Esophagus squamous epithelium (tissue), 5 donors: Measurements from ENCODE around the gene APOC1. TPM values are rescaled to one million over a fixed set of nuclear protein-coding genes. Genes with fewer than 3 reads are reported as not detected.

ENCODE experiments used
- DNase-seq: peaks from one replicate; lab custom pipeline; 2025; lab: John Stamatoyannopoulos, UW
- H3K27ac ChIP-seq, 4 donors: fragments of 200-600 bp; sonication (generic); one replicate each; pipeline ENCODE4 v1.5.1; 2016 to 2019; ENCODE audit warnings: mild to moderate bottlenecking in 1 of 4
- H3K27me3 ChIP-seq, 4 donors: fragments of 200-600 bp; sonication (generic); 1 replicate in 3 of 4; 2 replicates in 1 of 4; pipeline versions ENCODE4 v1.5.1 to v1.6.0; 2017 to 2021; ENCODE audit warnings: antibody characterized with exemption in 1 of 4
- H3K36me3 ChIP-seq, 3 donors: fragments of 200-600 bp; sonication (generic); one replicate each; pipeline ENCODE4 v1.5.1; 2016 to 2019
- H3K4me1 ChIP-seq, 3 donors: fragments of 200-600 bp; sonication (generic); one replicate each; pipeline ENCODE4 v1.5.1; 2017 to 2019
- H3K4me3 ChIP-seq, 4 donors: fragments of 200-600 bp; sonication (generic); 1 replicate in 3 of 4; 2 replicates in 1 of 4; pipeline ENCODE4 v1.5.1; 2016 to 2019; ENCODE audit warnings: mild to moderate bottlenecking in 2 of 4, moderate library complexity in 1 of 4
- H3K9me3 ChIP-seq, 3 donors: fragments of 200-600 bp; sonication (generic); one replicate each; pipeline ENCODE4 v1.5.1; 2016 to 2019
- CTCF ChIP-seq, 6 experiments: fragments of 450-650 bp in 4 of 6; fragments of 200-600 bp in 2 of 6; sonication (generic) in 2 of 6; IDR thresholded peaks; one replicate each; pipeline ENCODE4 v1.5.1; 2016 to 2019; ENCODE audit warnings: antibody characterized with exemption in 6 of 6, mild to moderate bottlenecking in 4 of 6, moderate library complexity in 4 of 6
- POLR2A ChIP-seq, 4 donors: fragments of 450-650 bp; IDR thresholded peaks; one replicate each; pipeline ENCODE4 v1.6.1; 2017; ENCODE audit warnings: antibody characterized with exemption in 4 of 4, mild to moderate bottlenecking in 4 of 4, moderate library complexity in 3 of 4
- WGBS, 2 donors: methylation state at CpG; one replicate each; pipeline ENCODE4 v1.1.5; 2018; 5-methylcytosine and 5-hydroxymethylcytosine counted together
- intact Hi-C: fragments of 100-400 bp; cut with DNase I; formaldehyde crosslinking; loops from one replicate; pipeline ENCODE4 v1.15.0; 2022
- total RNA-seq, 4 donors: library from RNA; depleted of rRNA; stranded (reverse); fragments of >200 nt; gene quantifications; one replicate each; pipeline ENCODE4 v1.1.0, GENCODE V29; 2016
- donor health status: DM: yes; HTN: yes; CAD: no.

Gene APOC1
- total RNA-seq, 4 donors from 2014 or later: 1.4 to 7.5 (median 4.1) TPM

- intact Hi-C loops: no loop called here
Observed at GRCh38 chr19:44871809-44872208, 42.6 kb upstream of the APOC1 start.

GRCh38 chr19:44872661-44873060 is 41.7 kb upstream of the APOC1 start:
- no peak overlapping the region for H3K27ac ChIP-seq
- H3K36me3 ChIP-seq: peaks cover 20 to 83% (median 28%) of the 10 kb centered on the region in 3 donors
- no peak overlapping the region for H3K4me3 ChIP-seq
- intact Hi-C loops: no loop called here
- H3K4me1 ChIP-seq: peaks cover 3 to 46% (median 8%) of the 10 kb centered on the region in 3 donors
- no peaks in the 10 kb centered on the region for H3K9me3 ChIP-seq
- H3K27me3 ChIP-seq: no peaks in the 10 kb centered on the region
- DNase-seq: no peak
- TF ChIP-seq POLR2A (IDR thresholded peaks at IDR 0.05): no peak
- TF ChIP-seq CTCF (IDR thresholded peaks at IDR 0.05): no peak
- 80 to 87% methylated on average over 4 of the region's 4 CpGs for WGBS, 2 donors

More at GRCh38 chr19:44871809-44872208, 42.6 kb upstream of the APOC1 start:
- H3K27me3 ChIP-seq: no peaks in the 10 kb centered on the region
- no peak for TF ChIP-seq CTCF (IDR thresholded peaks at IDR 0.05)
- no peaks in the 10 kb centered on the region for H3K9me3 ChIP-seq
- no peak overlapping the region for H3K4me3 ChIP-seq
- H3K27ac ChIP-seq: peak overlapping the region in 1 of 4 donors; percentile 25
- DNase-seq: no peak
- WGBS, 2 donors: 85 to 91% methylated on average over 2 to 13 of the region's 14 CpGs
- H3K4me1 ChIP-seq: peaks cover 3 to 43% (median 8%) of the 10 kb centered on the region in 3 donors
- H3K36me3 ChIP-seq: peaks cover 20 to 83% (median 28%) of the 10 kb centered on the region in 3 donors

GRCh38 chr19:44874317-44874716 is 40.1 kb upstream of the APOC1 start:
- H3K27me3 ChIP-seq: no peaks in the 10 kb centered on the region
- peaks cover 3 to 61% (median 8%) of the 10 kb centered on the region in 3 donors for H3K4me1 ChIP-seq
- H3K9me3 ChIP-seq: no peaks in the 10 kb centered on the region
- intact Hi-C loops: no loop called here
- H3K4me3 ChIP-seq: no peak overlapping the region
- peaks cover 20 to 84% (median 28%) of the 10 kb centered on the region in 3 donors for H3K36me3 ChIP-seq
- WGBS, 2 donors: 86% methylated on average over 1 of the region's 16 CpGs; no CpG with 5 or more reads in 1 of the 2 donors
- DNase-seq: no peak
- TF ChIP-seq POLR2A (IDR thresholded peaks at IDR 0.05) (no peak), CTCF (IDR thresholded peaks at IDR 0.05) (no peak)
- peak overlapping the region in 2 of 4 donors; percentile 27 to 72 for H3K27ac ChIP-seq

GRCh38 chr19:44875666-44876451 is 38.5 kb upstream of the APOC1 start:
- TF ChIP-seq CTCF (IDR thresholded peaks at IDR 0.05) (no peak), POLR2A (IDR thresholded peaks at IDR 0.05) (no peak)
- no peak for DNase-seq
- intact Hi-C loops: no loop called here
- Histone ChIP-seq H3K36me3 (peaks cover 17 to 87% (median 28%) of the 10 kb centered on the region in 3 donors), H3K4me3 (no peak overlapping the region), H3K27ac (peak overlapping the region; percentile 55 to 72 (median 62)), H3K4me1 (peaks cover 3 to 59% (median 8%) of the 10 kb centered on the region in 3 donors), H3K27me3 (no peaks in the 10 kb centered on the region), H3K9me3 (no peaks in the 10 kb centered on the region)
- WGBS, 2 donors: 37 to 75% methylated on average over 8 to 18 of the region's 22 CpGs

GRCh38 chr19:44876930-44877535 is 37.4 kb upstream of the APOC1 start:
- Histone ChIP-seq H3K27me3 (no peaks in the 10 kb centered on the region), H3K36me3 (peaks cover 15 to 75% (median 24%) of the 10 kb centered on the region in 3 donors), H3K9me3 (no peaks in the 10 kb centered on the region), H3K4me1 (peaks cover 0 to 59% (median 8%) of the 10 kb centered on the region in 3 donors), H3K27ac (peak overlapping the region in 3 of 4 donors; percentile 55 to 72 (median 62)), H3K4me3 (no peak overlapping the region)
- 58 to 76% methylated on average over 3 to 4 of the region's 5 CpGs for WGBS, 2 donors
- intact Hi-C loops: no loop called here
- DNase-seq: no peak
- TF ChIP-seq POLR2A (IDR thresholded peaks at IDR 0.05) (no peak), CTCF (IDR thresholded peaks at IDR 0.05) (no peak)
